Neural cell (in vitro differentiated cells): Measurements from ENCODE around the gene B9D1. TPM values are rescaled to one million over a fixed set of nuclear protein-coding genes. Genes with fewer than 3 reads are reported as not detected.

Experiments
- H2AFZ ChIP-seq: fragments of 200-600, 300-800 bp; sonication (generic), shearing (Covaris generic); 2 replicates; pipeline ENCODE4 v1.6.0; 2014; ENCODE audit warnings: low read depth, mild to moderate bottlenecking, antibody characterized with exemption, low read length, moderate library complexity
- H3F3A ChIP-seq: fragments of 200-600 bp; shearing (Covaris generic); 2 replicates; pipeline ENCODE4 v1.6.1; 2016; ENCODE audit warnings: mild to moderate bottlenecking, moderate library complexity, mixed read lengths, antibody characterized with exemption, low read length; ENCODE audit not compliant: insufficient read depth, poor library complexity, severe bottlenecking
- H3K27ac ChIP-seq: fragments of 200-600, 300-800 bp; sonication (generic), shearing (Covaris generic); 2 replicates; pipeline ENCODE4 v1.5.1; 2014; ENCODE audit warnings: mild to moderate bottlenecking, low read length, moderate library complexity
- H3K27me3 ChIP-seq: fragments of 300-800, 200-600 bp; sonication (generic), shearing (Covaris generic); 2 replicates; pipeline ENCODE4 v1.6.0; 2014; ENCODE audit warnings: mild to moderate bottlenecking, low read depth, low read length, moderate library complexity; ENCODE audit not compliant: insufficient read depth
- H3K36me3 ChIP-seq: fragments of 300-800, 200-600 bp; sonication (generic), shearing (Covaris generic); 2 replicates; pipeline ENCODE4 v1.5.1; 2014; ENCODE audit warnings: mild to moderate bottlenecking, antibody characterized with exemption, low read length, moderate library complexity; ENCODE audit not compliant: insufficient read depth
- H3K4me2 ChIP-seq: fragments of 300-800, 200-600 bp; sonication (generic), shearing (Covaris generic); 2 replicates; pipeline ENCODE4 v1.6.0; 2014; ENCODE audit warnings: mild to moderate bottlenecking, low read length
- H3K4me3 ChIP-seq: fragments of 300-800, 200-600 bp; sonication (generic), shearing (Covaris generic); 2 replicates; pipeline ENCODE4 v1.5.1; 2014; ENCODE audit warnings: mild to moderate bottlenecking, low read length, moderate library complexity
- H3K79me2 ChIP-seq: fragments of 200-600 bp; shearing (Covaris generic); replicated peaks from 2 replicates; pipeline ENCODE4 v1.6.0; 2014; ENCODE audit warnings: mild to moderate bottlenecking, low read length, moderate library complexity; ENCODE audit not compliant: insufficient read depth
- H3K9ac ChIP-seq: fragments of 300-800, 200-600 bp; sonication (generic), shearing (Covaris generic); 2 replicates; pipeline ENCODE4 v1.6.1; 2016; ENCODE audit warnings: mild to moderate bottlenecking, low read length, mixed read lengths
- H3K9me2 ChIP-seq: fragments of 200-600 bp; shearing (Covaris generic); 2 replicates; pipeline ENCODE4 v1.6.1; 2016; ENCODE audit warnings: mild to moderate bottlenecking, low read length, mixed read lengths; ENCODE audit not compliant: insufficient read depth
- H3K9me3 ChIP-seq: fragments of 200-600, 300-800 bp; sonication (generic), shearing (Covaris generic); 2 replicates; pipeline ENCODE4 v1.6.1; 2016; ENCODE audit warnings: mild to moderate bottlenecking, mixed run types, low read length, moderate library complexity, mixed read lengths
- H4K20me1 ChIP-seq: fragments of 200-600 bp; shearing (Covaris generic); 2 replicates; pipeline ENCODE4 v1.6.1; 2016; ENCODE audit warnings: mild to moderate bottlenecking, mixed run types; ENCODE audit not compliant: insufficient read depth
- CTCF ChIP-seq: fragments of 450-650 bp; IDR thresholded peaks from 2 replicates; pipeline ENCODE4 v1.5.1; 2014; ENCODE audit warnings: antibody characterized with exemption, mild to moderate bottlenecking, moderate library complexity; ENCODE audit not compliant: poor library complexity, severe bottlenecking
- EP300 ChIP-seq: fragments of 450-650 bp; conservative IDR thresholded peaks from 2 replicates; pipeline ENCODE4 v1.6.1; 2014; ENCODE audit warnings: antibody characterized with exemption, mild to moderate bottlenecking, moderate library complexity; ENCODE audit not compliant: poor library complexity, severe bottlenecking
- EZH2 ChIP-seq: fragments of 200-600, 300-800 bp; shearing (Covaris generic), sonication (generic); IDR thresholded peaks from 2 replicates; pipeline ENCODE4 v1.6.1; 2014; ENCODE audit warnings: antibody characterized with exemption, low read length, borderline replicate concordance, mild to moderate bottlenecking; ENCODE audit not compliant: insufficient read depth, poor library complexity, severe bottlenecking
- MXI1 ChIP-seq: fragments of 450-650 bp; conservative IDR thresholded peaks from 2 replicates; pipeline ENCODE4 v1.6.1; 2014; ENCODE audit warnings: antibody characterized with exemption, mild to moderate bottlenecking; ENCODE audit not compliant: poor library complexity, severe bottlenecking
- POLR2AphosphoS5 ChIP-seq: IDR thresholded peaks from 2 replicates; pipeline ENCODE4 v1.6.1; 2012
- RAD21 ChIP-seq: fragments of 450-650 bp; conservative IDR thresholded peaks from 2 replicates; pipeline ENCODE4 v1.6.1; 2014; ENCODE audit warnings: antibody characterized with exemption, mild to moderate bottlenecking, moderate library complexity
- REST ChIP-seq: IDR thresholded peaks from 2 replicates; pipeline ENCODE4 v1.6.1; 2012; ENCODE audit warnings: borderline replicate concordance
- SMC3 ChIP-seq: fragments of 450-650 bp; conservative IDR thresholded peaks from 2 replicates; pipeline ENCODE4 v1.6.1; 2014; ENCODE audit warnings: antibody characterized with exemption, mild to moderate bottlenecking, moderate library complexity; ENCODE audit not compliant: poor library complexity
- TAF1 ChIP-seq: IDR thresholded peaks from 2 replicates; pipeline ENCODE4 v1.6.1; 2012; ENCODE audit warnings: low read depth
- polyA plus RNA-seq: library from polyadenylated mRNA; depleted of rRNA; stranded (reverse); fragments of >200 nt; gene quantifications from 2 replicates; pipeline ENCODE4 v1.2.3, GENCODE V29; 2014

The B9D1 gene
- polyA plus RNA-seq, 1 donor from 2014 or later, result 32.0 TPM

GRCh38 chr17:19299214-19299747 is 63.2 kb downstream of the B9D1 start:
- H3K27ac ChIP-seq, result no peak overlapping the region
- no peak overlapping the region for H3K9ac ChIP-seq

GRCh38 chr17:19298569-19299213 is 63.8 kb downstream of the B9D1 start:
- Histone ChIP-seq H3K4me3 (no peak overlapping the region), H3K79me2 (no peaks in the 10 kb centered on the region), H3K9me3 (no peaks in the 10 kb centered on the region), H3K27ac (no peak overlapping the region), H3K4me2 (no peak overlapping the region), H2AFZ (no peak overlapping the region), H3K9me2 (no peaks in the 10 kb centered on the region), H3F3A (no peaks in the 10 kb centered on the region), H3K27me3 (no peaks in the 10 kb centered on the region), H3K36me3 (no peaks in the 10 kb centered on the region), H4K20me1 (no peaks in the 10 kb centered on the region), H3K9ac (no peak overlapping the region)
- TF ChIP-seq TAF1, result no peak
- TF ChIP-seq EZH2, result no peak
- TF ChIP-seq MXI1, result no peak
- TF ChIP-seq CTCF, result no peak
- no peak for TF ChIP-seq EP300

More at GRCh38 chr17:19299214-19299747, 63.2 kb downstream of the B9D1 start:
- no peak for TF ChIP-seq EZH2
- TF ChIP-seq CTCF, result no peak
- TF ChIP-seq POLR2AphosphoS5, result no peak
- TF ChIP-seq SMC3, result no peak
- TF ChIP-seq RAD21, result no peak
- no peak for TF ChIP-seq MXI1
- no peak for TF ChIP-seq REST
- no peak for TF ChIP-seq EP300
- TF ChIP-seq TAF1, result no peak
- H4K20me1 ChIP-seq, result no peaks in the 10 kb centered on the region
- no peaks in the 10 kb centered on the region for H3K9me2 ChIP-seq
- H3K4me2 ChIP-seq, result no peak overlapping the region
- no peaks in the 10 kb centered on the region for H3F3A ChIP-seq
- H3K9me3 ChIP-seq, result no peaks in the 10 kb centered on the region
- H3K36me3 ChIP-seq, result no peaks in the 10 kb centered on the region
- no peak overlapping the region for H2AFZ ChIP-seq
- H3K79me2 ChIP-seq, result no peaks in the 10 kb centered on the region
- H3K4me3 ChIP-seq, result no peak overlapping the region
- no peaks in the 10 kb centered on the region for H3K27me3 ChIP-seq
